Erythroblast (primary cell): ENCODE measurements around the gene ALPP.

Experiments
- GATA1 ChIP-seq: IDR thresholded peaks from 2 replicates; pipeline ENCODE4 v1.6.1; 2011; ENCODE audit warnings: low read depth, mild to moderate bottlenecking, control low read depth, low read length, moderate library complexity
- POLR2A ChIP-seq: IDR thresholded peaks from 2 replicates; pipeline ENCODE4 v1.6.1; 2011; ENCODE audit warnings: mild to moderate bottlenecking, low read length

DNA sequence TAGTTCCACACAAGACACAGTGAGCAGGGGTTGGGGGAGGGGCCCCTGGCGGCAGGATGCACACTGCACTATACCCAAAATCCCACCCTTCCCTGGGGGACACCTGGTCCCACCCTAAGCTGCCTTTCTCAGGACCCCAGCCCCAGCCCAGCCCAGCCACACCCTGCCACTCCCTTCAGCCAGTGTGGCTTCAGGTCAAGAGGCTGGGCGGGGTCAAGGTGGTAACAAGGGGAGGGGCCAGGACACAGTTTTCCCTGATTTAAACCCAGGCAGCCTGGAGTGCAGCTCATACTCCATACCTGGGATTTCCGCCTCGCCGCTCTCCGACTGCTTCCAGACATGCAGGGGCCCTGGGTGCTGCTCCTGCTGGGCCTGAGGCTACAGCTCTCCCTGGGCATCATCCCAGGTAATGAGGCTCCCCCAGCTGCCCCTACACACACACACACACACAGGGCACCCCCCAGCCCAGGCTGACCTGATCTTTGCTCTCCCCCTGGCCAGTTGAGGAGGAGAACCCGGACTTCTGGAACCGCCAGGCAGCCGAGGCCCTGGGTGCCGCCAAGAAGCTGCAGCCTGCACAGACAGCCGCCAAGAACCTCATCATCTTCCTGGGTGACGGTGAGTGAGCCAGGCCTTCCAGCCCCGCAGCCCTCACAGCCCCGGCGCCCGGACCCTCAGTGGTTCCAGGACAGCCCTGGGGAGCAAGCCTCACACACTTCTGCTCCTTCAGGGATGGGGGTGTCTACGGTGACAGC, 28.2 kb downstream of the ALPP start, which contains the start of gene ALPG:
- TF ChIP-seq POLR2A (no peak), GATA1 (no peak)
